T-cell (primary cell): Measurements from ENCODE around the gene EVI5L. TPM values are rescaled to one million over a fixed set of nuclear protein-coding genes. Genes with fewer than 3 reads are reported as not detected.
A peak's percentile ranks its signal among the peaks of the same experiment; 100 is the strongest.
"Not testable (repeated sequence)": the region's sequence is repeated elsewhere in the genome, so short reads cannot be mapped to it uniquely, and the experiment has no call there.

ENCODE experiments used
- ATAC-seq, 4 experiments: fragments of 200-7000 bp in 3 of 4; fragments of 150-1000 bp in 1 of 4; cut with Tn5 transposase; replicated peaks in 1 of 4; 1 replicate in 3 of 4; 2 replicates in 1 of 4; pipeline ENCODE4 v1.10.0; 2021; ENCODE audit warnings: moderate library complexity in 3 of 4, mild to moderate bottlenecking in 2 of 4, moderate number of reproducible peaks in 1 of 4
- CTCF ChIA-PET, 2 donors: fragments of 300-600 bp; sonication (Branson Sonifier 250); formaldehyde crosslinking; loops; one replicate each; lab custom pipeline; 2022; ENCODE audit warnings: antibody characterized with exemption in 2 of 2; lab: Charles Lee
- POLR2A ChIA-PET, 2 donors: fragments of 300-600 bp; sonication (Branson Sonifier 250); formaldehyde crosslinking; loops; one replicate each; lab custom pipeline; 2022; ENCODE audit warnings: antibody characterized with exemption in 2 of 2; lab: Charles Lee
- DNase-seq, 35 experiments: peaks; one replicate each; pipeline versions ENCODE4 v3.0.0 to v3.0.0-alpha.2; 2013 to 2023
- H3K27ac ChIP-seq: one replicate; pipeline ENCODE4 v1.5.1; 2013; ENCODE audit warnings: low read length
- H3K27me3 ChIP-seq, 2 experiments: replicated peaks in 1 of 2; 1 replicate in 1 of 2; 2 replicates in 1 of 2; pipeline versions ENCODE4 v1.6.1 to v1.7.0; 2013; ENCODE audit warnings: low read length in 1 of 2, mixed read lengths in 1 of 2; ENCODE audit not compliant: control insufficient read depth in 2 of 2, insufficient read depth in 2 of 2; ENCODE audit errors: extremely low read depth in 1 of 2
- H3K36me3 ChIP-seq, 2 donors: 1 replicate in 1 of 2; 2 replicates in 1 of 2; pipeline versions ENCODE4 v1.6.1 to v1.7.0; 2013; ENCODE audit warnings: low read length in 1 of 2; ENCODE audit not compliant: control insufficient read depth in 2 of 2, insufficient read depth in 1 of 2; ENCODE audit errors: extremely low read depth in 1 of 2
- H3K4me1 ChIP-seq, 2 experiments: 1 replicate in 1 of 2; 2 replicates in 1 of 2; pipeline versions ENCODE4 v1.6.1 to v1.7.0; 2013; ENCODE audit warnings: low read length in 2 of 2, mixed read lengths in 1 of 2; ENCODE audit not compliant: insufficient read depth in 2 of 2, control insufficient read depth in 1 of 2; ENCODE audit errors: extremely low read depth in 1 of 2
- H3K4me3 ChIP-seq, 2 donors: 1 replicate in 1 of 2; 2 replicates in 1 of 2; pipeline versions ENCODE4 v1.5.1 to v1.7.0; 2013; ENCODE audit warnings: mild to moderate bottlenecking in 2 of 2, low read length in 1 of 2, moderate library complexity in 1 of 2; ENCODE audit not compliant: control insufficient read depth in 1 of 2; ENCODE audit errors: extremely low read depth in 1 of 2
- H3K9me3 ChIP-seq: 2 replicates; pipeline ENCODE4 v1.7.0; 2013
- H3K27ac Mint-ChIP-seq, 2 donors: one replicate each; pipeline ENCODE4 v1.8.0; 2020 to 2021; ENCODE audit warnings: mild to moderate bottlenecking in 2 of 2, mixed read lengths in 2 of 2
- H3K27me3 Mint-ChIP-seq, 2 donors: one replicate each; pipeline ENCODE4 v1.8.0; 2021 to 2022; ENCODE audit warnings: mixed read lengths in 2 of 2
- H3K36me3 Mint-ChIP-seq: one replicate; pipeline ENCODE4 v1.8.0; 2021; ENCODE audit warnings: mixed read lengths
- H3K4me1 Mint-ChIP-seq, 3 donors: one replicate each; pipeline ENCODE4 v1.8.0; 2020 to 2022; ENCODE audit warnings: mixed read lengths in 3 of 3, mild to moderate bottlenecking in 1 of 3
- H3K4me3 Mint-ChIP-seq, 3 donors: one replicate each; pipeline ENCODE4 v1.8.0; 2020 to 2022; ENCODE audit warnings: mild to moderate bottlenecking in 3 of 3, mixed read lengths in 3 of 3, moderate library complexity in 3 of 3
- H3K9me3 Mint-ChIP-seq, 3 donors: one replicate each; pipeline ENCODE4 v1.8.0; 2020 to 2022; ENCODE audit warnings: mixed read lengths in 3 of 3
- WGBS: methylation state at CpG from one replicate; pipeline ENCODE4 v1.1.5; 2013; ENCODE audit warnings: missing lambda C conversion rate; ENCODE audit not compliant: insufficient coverage; 5-methylcytosine and 5-hydroxymethylcytosine counted together
- total RNA-seq, 35 experiments: library from RNA in 6 of 35; stranded (reverse) in 6 of 35; fragments of 120-200 nt in 1 of 35; gene quantifications; one replicate each; pipeline versions ENCODE4 v1.2.1 to v1.2.4 and lab custom pipeline; 2013 to 2026

EVI5L gene
- total RNA-seq, 5 donors from 2014 or later (not counting 1 experiment from before 2014, with no cell fraction given): 9.6 to 15.1 (median 13.7) TPM

DNA sequence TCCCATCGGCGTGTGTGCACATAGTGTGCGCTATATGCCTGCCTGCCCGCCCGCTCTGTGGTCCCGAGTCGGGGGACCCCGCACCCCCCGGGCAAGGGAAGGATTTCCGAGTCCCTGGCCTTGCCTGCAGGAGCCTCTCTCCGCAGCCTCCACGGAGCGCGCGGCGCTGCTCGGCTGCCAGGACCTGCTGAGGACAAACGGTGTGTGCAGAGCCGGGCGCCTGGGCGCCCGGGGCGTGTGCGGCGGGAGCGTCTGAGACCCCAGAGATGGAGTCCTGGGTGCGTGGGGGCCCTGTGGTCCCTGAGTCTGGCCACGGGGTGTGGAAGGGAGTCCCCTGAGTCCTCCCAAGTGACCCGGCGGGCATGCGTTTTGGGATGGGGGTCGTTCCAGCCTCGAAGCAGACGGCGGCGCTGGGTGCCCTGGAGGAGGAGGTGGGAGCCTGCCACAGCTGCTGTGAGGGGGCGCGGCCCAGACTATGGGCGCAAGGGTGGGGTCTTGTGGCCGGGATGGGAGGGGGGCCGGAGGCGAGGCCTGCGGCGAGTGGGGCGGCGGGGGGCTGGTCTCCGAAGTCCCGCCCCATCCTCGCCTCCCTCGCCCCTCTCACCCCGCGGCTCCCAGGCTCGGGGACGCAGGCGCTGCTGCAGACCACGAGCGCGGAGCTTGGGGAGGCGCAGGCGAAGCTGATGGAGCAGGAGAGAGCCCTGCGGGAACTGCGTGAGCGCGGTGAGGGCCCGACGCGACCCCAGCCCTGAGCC is 41.7 kb upstream of the EVI5L start:
- Mint-ChIP-seq H3K4me3 (peak overlapping the region in 1 of 3 donors; percentile 67), H3K36me3 (no peaks in the 10 kb centered on the region), H3K27ac (no peak overlapping the region), H3K4me1 (peaks cover 5 to 13% (median 8%) of the 10 kb centered on the region in 3 donors), H3K27me3 (peaks cover 20 to 47% of the 10 kb centered on the region in 2 donors), H3K9me3 (peaks cover 0 to 7% (median 4%) of the 10 kb centered on the region in 3 donors)
- H3K36me3 ChIP-seq: no peaks in the 10 kb centered on the region
- H3K27ac ChIP-seq: no peak overlapping the region
- H3K9me3 ChIP-seq: no peaks in the 10 kb centered on the region
- WGBS: 7% methylated on average over 53 of the region's 67 CpGs
- no peak overlapping the region for H3K4me3 ChIP-seq
- peaks cover 2 to 19% of the 10 kb centered on the region in 2 experiments for H3K4me1 ChIP-seq
- ChIA-PET POLR2A (no interaction called here), CTCF (interaction anchor here in 1 of 2 donors (0.6 kb wide), 1 partner anchor 89 kb away, joined by 4 read pairs; no protein-coding TSS in a partner anchor)
- peaks cover 5 to 51% of the 10 kb centered on the region in 2 experiments for H3K27me3 ChIP-seq
- ATAC-seq: peak in 2 of 4 experiments; percentile 41 to 56
- peak in 1 of 35 experiments; percentile 11 for DNase-seq

DNA sequence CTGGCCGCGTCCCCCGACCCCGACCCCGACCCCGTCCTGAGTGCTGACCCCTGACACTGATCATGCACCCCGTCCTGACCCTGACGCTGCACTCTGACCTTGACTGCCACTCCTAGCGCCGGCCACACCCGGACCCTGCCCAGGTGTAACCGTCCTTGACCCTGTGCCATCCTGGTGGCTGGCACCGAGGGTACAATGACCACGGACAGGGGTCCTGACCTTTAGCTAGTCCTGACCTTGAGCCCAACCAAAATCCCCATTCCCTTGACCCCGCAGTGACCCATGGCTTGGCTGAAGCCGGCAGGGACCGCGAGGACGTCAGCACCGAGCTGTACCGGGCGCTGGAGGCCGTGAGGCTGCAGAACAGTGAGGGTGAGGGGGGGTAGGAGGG is 41.1 kb upstream of the EVI5L start:
- H3K36me3 Mint-ChIP-seq: no peaks in the 10 kb centered on the region
- H3K9me3 Mint-ChIP-seq: peaks cover 0 to 7% (median 4%) of the 10 kb centered on the region in 3 donors
- peaks cover 15 to 42% of the 10 kb centered on the region in 2 donors for H3K27me3 Mint-ChIP-seq
- no peak for DNase-seq
- ChIA-PET POLR2A (no interaction called here), CTCF (interaction anchor here in 1 of 2 donors (0.6 kb wide), 1 partner anchor 89 kb away, joined by 4 read pairs; no protein-coding TSS in a partner anchor)
- H3K4me3 Mint-ChIP-seq: peak overlapping the region; percentile 47 to 74 (median 63)
- Histone ChIP-seq H3K27me3 (peaks cover 7 to 45% of the 10 kb centered on the region in 2 experiments), H3K9me3 (no peaks in the 10 kb centered on the region), H3K36me3 (no peaks in the 10 kb centered on the region), H3K27ac (no peak overlapping the region), H3K4me1 (peaks cover 2 to 19% of the 10 kb centered on the region in 2 experiments), H3K4me3 (peak overlapping the region in 1 of 2 donors; percentile 25)
- WGBS: 4% methylated on average over 14 of the region's 23 CpGs
- H3K27ac Mint-ChIP-seq: no peak overlapping the region
- H3K4me1 Mint-ChIP-seq: peaks cover 5 to 13% (median 8%) of the 10 kb centered on the region in 3 donors
- ATAC-seq: peak in 2 of 4 experiments; percentile 22 to 25

GRCh38 chr19:7789447-7789846 is 40.6 kb upstream of the EVI5L start:
- H3K9me3 ChIP-seq: no peaks in the 10 kb centered on the region
- H3K27ac Mint-ChIP-seq: no peak overlapping the region
- DNase-seq (peak in 34 of 35 experiments; percentile 10 to 61 (median 44)), ATAC-seq (peak; percentile 67 to 83 (median 76))
- peaks cover 5 to 43% of the 10 kb centered on the region in 2 experiments for H3K27me3 ChIP-seq
- H3K4me3 Mint-ChIP-seq: peak overlapping the region; percentile 47 to 74 (median 63)
- H3K36me3 Mint-ChIP-seq: no peaks in the 10 kb centered on the region
- peaks cover 0 to 7% (median 4%) of the 10 kb centered on the region in 3 donors for H3K9me3 Mint-ChIP-seq
- ChIA-PET CTCF (no interaction called here), POLR2A (no interaction called here)
- peaks cover 13 to 39% of the 10 kb centered on the region in 2 donors for H3K27me3 Mint-ChIP-seq
- no peak overlapping the region for H3K27ac ChIP-seq
- peaks cover 5 to 13% (median 8%) of the 10 kb centered on the region in 3 donors for H3K4me1 Mint-ChIP-seq
- 5% methylated on average over 21 of the region's 31 CpGs for WGBS
- peaks cover 2 to 19% of the 10 kb centered on the region in 2 experiments for H3K4me1 ChIP-seq
- H3K4me3 ChIP-seq: peak overlapping the region; percentile 24 to 25
- no peaks in the 10 kb centered on the region for H3K36me3 ChIP-seq

GRCh38 chr19:7790416-7790815 is 39.6 kb upstream of the EVI5L start:
- 83% methylated on average over 7 of the region's 14 CpGs for WGBS
- no peaks in the 10 kb centered on the region for H3K9me3 ChIP-seq
- H3K27ac ChIP-seq: no peak overlapping the region
- peaks cover 5 to 39% of the 10 kb centered on the region in 2 experiments for H3K27me3 ChIP-seq
- no peak overlapping the region for H3K4me3 ChIP-seq
- H3K4me1 Mint-ChIP-seq: peaks cover 5 to 13% (median 8%) of the 10 kb centered on the region in 3 donors
- no peak for ATAC-seq
- peaks cover 2 to 19% of the 10 kb centered on the region in 2 experiments for H3K4me1 ChIP-seq
- no peaks in the 10 kb centered on the region for H3K36me3 Mint-ChIP-seq
- H3K4me3 Mint-ChIP-seq: no peak overlapping the region
- ChIA-PET POLR2A (no interaction called here), CTCF (no interaction called here)
- no peak overlapping the region for H3K27ac Mint-ChIP-seq
- H3K36me3 ChIP-seq: no peaks in the 10 kb centered on the region
- H3K27me3 Mint-ChIP-seq: peaks cover 13 to 31% of the 10 kb centered on the region in 2 donors
- H3K9me3 Mint-ChIP-seq: no peaks in the 10 kb centered on the region
- DNase-seq: no peak

GRCh38 chr19:7792281-7792680 is 37.7 kb upstream of the EVI5L start:
- Histone ChIP-seq H3K27me3 (peaks cover 8 to 33% of the 10 kb centered on the region in 2 experiments), H3K4me1 (peaks cover 2 to 19% of the 10 kb centered on the region in 2 experiments), H3K4me3 (no peak overlapping the region), H3K27ac (no peak overlapping the region), H3K36me3 (no peaks in the 10 kb centered on the region), H3K9me3 (no peaks in the 10 kb centered on the region)
- CTCF ChIA-PET: no interaction called here
- ATAC-seq (no peak), DNase-seq (no peak)
- no peak overlapping the region for H3K4me3 Mint-ChIP-seq
- H3K27ac Mint-ChIP-seq: no peak overlapping the region
- POLR2A ChIA-PET: no interaction called here
- H3K36me3 Mint-ChIP-seq: no peaks in the 10 kb centered on the region
- peaks cover 7 to 25% of the 10 kb centered on the region in 2 donors for H3K27me3 Mint-ChIP-seq
- H3K4me1 Mint-ChIP-seq: peaks cover 5 to 11% (median 6%) of the 10 kb centered on the region in 3 donors
- H3K9me3 Mint-ChIP-seq: no peaks in the 10 kb centered on the region
- WGBS: 71% methylated on average over 1 of the region's 7 CpGs

DNA sequence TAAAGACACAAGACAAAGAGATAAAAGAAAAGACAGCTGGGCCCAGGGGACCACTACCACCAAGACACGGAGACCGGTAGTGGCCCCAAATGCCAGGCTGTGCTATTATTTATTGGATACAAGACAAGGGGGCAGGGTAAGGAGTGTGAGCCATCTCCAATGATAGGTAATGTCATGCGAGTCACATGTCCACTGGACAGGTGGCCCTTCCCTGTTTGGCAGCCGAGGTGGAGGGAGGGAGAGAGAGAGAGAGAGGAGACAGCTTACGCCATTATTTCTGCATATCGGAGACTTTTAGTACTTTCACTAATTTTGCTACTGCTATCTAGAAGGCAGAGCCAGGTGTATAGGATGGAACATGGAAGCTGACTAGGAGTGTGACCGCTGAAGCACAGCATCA is 37.3 kb upstream of the EVI5L start:
- peaks cover 4 to 23% of the 10 kb centered on the region in 2 donors for H3K27me3 Mint-ChIP-seq
- WGBS: 92% methylated on average over 3 of the region's 7 CpGs
- H3K4me3 Mint-ChIP-seq, H3K36me3 Mint-ChIP-seq, H3K4me3 ChIP-seq, ATAC-seq, CTCF ChIA-PET, H3K27ac Mint-ChIP-seq, H3K4me1 Mint-ChIP-seq, H3K27ac ChIP-seq, H3K36me3 ChIP-seq, DNase-seq, H3K9me3 ChIP-seq, POLR2A ChIA-PET, H3K9me3 Mint-ChIP-seq: not testable (repeated sequence)
- Histone ChIP-seq H3K4me1 (peaks cover 2 to 19% of the 10 kb centered on the region in 2 experiments), H3K27me3 (peaks cover 8 to 30% of the 10 kb centered on the region in 2 experiments)
